Esophagus muscularis mucosa (tissue), 4 donors: Measurements from ENCODE around the gene MACROD2.

Source experiments
- CTCF ChIP-seq, 3 experiments: fragments of 200-600 bp in 2 of 3; fragments of 450-650 bp in 1 of 3; sonication (generic) in 2 of 3; IDR thresholded peaks; one replicate each; pipeline ENCODE4 v1.5.1; 2017 to 2019; ENCODE audit warnings: antibody characterized with exemption in 3 of 3, mild to moderate bottlenecking in 2 of 3, moderate library complexity in 1 of 3
- EP300 ChIP-seq: sonication (generic); formaldehyde crosslinking; IDR thresholded peaks from one replicate; pipeline ENCODE4 v1.6.1; 2017; ENCODE audit warnings: antibody characterized with exemption
- POLR2A ChIP-seq: fragments of 450-650 bp; IDR thresholded peaks from one replicate; pipeline ENCODE4 v1.6.1; 2017; ENCODE audit warnings: antibody characterized with exemption, moderate library complexity, mild to moderate bottlenecking, low read depth

GRCh38 chr20:15079594-15080340 lies 1084.5 kb downstream of the MACROD2 start:
- TF ChIP-seq EP300 (no peak), CTCF (IDR thresholded peaks at IDR 0.05) (no peak), POLR2A (no peak)
